EL (cell line): ENCODE measurements around the gene IL1A.

Experiments used
- DNase-seq: peaks from one replicate; pipeline ENCODE4 v3.0.0-alpha.2; 2016

The IL1A gene

DNA sequence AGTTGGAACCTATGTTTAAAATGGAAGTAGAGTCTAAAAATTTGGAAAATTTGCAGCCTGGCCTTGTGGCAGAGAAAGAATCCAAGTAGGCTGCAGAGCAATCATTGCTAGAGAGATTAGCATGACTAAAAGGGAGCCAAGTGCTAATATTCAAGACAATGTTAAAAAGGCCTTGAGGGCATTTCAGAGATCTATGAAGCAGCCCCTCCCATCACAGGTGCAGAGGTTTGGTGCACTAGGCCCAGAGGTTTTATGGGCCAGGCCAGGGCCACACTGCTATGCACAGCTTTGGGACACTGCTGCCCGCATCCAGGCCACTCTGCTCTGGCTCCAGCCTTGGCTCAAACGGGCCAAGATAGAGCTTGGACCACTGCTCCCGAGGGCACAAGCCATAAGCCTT is 6.7 kb upstream of the IL1A start:
- no peak for DNase-seq

DNA sequence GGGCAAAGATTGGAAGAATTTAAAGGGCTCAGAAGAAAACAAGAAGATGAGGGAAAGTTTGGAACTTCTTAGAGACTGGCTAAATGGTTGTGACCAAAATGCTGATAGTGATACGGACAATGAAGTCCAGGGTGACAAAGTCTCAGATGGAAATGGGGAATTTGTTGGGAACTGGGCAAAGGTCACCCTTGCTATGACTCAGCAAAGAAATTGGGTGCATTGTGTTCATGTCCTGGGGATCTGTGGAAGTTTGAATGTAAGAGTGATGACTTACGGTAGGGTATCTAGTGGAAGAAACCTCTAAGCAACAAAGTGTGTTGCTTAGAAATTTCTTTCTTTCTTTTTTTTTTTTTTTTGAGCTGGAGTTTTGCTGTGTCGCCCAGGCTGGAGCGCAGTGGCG is 6.0 kb upstream of the IL1A start:
- DNase-seq, result no peak

DNA sequence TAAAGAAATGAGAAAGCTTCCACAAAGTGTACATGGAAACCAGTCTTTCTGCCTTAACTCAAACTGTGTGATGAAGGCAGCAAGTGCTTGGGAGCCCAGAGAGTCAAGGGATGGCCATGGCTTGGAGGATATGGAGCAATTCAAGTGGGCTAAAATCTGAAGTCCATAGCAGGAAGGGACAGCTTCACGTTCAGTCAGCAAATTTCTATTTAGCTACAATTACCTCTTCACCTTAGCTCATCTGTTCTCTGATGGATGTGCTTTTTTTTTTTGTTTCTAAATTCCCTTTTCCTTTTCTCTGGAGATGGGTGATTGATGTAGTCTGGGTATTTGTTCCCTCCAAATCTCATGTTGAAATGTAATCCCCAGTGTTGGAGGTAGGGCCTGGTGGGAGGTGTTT is 4.9 kb upstream of the IL1A start:
- no peak for DNase-seq

DNA sequence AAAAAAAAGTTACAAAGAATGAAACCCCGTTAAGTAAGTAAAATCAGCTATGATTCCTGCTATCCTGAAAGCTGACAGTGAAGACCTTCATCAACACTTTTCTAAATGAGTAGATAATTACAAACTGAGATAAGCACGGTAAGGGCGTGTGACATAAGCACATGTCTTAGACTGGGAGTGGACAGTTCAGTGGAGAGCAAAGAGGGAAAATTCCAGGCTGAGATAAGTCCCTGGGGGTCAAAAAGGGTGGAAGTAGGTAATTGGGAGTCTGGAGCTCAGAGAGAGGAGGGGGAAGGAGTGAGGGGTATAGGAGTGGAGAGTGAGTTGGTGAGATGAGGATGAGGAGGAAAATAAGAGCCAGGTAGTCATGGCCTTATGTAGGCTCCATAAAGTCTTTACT is 4.4 kb upstream of the IL1A start:
- no peak for DNase-seq

DNA sequence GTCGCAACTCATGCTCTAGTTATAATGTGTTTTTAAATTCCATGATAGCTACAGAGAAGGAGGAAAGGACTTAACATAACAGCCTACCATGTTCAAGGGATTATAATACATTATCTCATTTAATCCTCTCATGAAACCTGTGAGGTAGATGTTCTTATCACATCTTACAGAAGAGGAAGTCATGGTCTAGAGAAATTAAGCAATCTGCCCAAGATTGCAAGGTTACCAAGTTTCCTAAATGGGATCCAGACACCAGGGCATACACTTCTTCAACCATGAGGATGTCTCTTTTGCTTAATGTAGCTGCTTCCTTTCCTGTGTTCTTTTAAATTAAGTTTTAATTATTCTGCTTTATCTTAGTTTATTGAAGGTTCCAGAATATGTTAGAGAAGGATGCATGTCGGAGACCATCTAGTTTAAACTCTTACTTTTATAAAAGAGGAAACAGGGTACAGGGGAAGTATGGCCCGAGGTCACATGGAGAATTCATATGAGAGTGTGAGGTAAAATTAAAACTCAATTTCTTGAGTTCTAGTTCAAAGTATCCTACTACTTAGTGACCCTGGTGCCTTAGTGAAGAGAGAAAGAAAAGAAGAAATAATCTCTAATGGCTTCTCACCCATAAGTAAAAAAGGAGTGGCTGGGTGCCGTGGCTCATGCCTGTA is 3.6 kb upstream of the IL1A start:
- no peak for DNase-seq

DNA sequence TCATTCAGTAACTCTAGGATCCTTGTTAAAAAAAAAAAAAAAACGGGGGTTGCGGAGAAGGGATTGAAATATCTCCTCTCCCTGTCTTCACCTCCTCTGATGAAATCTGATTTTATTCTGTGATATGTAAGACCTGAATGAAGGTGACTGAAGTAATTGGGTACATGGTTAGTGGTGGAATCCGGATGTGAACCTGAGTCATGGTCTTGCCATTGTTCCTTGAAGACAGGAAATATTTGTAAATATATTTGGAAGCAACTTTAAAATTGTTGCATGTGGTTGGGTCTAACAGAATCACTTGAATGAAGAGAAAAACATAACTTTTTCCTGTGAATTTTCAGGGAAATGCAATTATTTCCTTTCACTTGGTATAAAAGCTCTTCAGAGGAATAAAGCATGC is 3.0 kb upstream of the IL1A start:
- no peak for DNase-seq

DNA sequence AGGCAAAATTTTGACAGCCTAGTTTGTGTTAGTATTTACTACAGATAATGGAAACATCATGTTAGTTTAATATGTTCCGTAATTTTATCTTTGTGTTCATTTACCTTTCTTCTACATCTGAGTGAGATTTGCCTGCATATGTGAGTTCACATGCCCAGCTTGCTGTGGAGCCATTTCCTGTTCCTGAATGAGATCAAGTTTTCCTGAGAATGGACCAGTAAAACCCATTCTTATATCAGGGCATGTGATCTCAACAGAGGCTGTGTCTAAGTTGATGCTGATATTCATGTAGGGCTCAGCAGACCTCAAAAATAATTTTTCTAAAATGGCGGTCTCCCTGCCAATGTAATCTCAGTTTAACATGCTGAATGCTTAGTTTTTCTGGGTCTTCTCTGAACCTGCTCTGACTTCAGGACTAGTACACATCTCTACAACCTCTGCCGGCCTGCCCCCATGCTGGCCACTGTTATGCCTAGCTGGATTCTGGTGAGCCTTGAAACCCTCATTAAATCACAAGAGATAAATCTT is 1.0 kb downstream of the IL1A start:
- no peak for DNase-seq

DNA sequence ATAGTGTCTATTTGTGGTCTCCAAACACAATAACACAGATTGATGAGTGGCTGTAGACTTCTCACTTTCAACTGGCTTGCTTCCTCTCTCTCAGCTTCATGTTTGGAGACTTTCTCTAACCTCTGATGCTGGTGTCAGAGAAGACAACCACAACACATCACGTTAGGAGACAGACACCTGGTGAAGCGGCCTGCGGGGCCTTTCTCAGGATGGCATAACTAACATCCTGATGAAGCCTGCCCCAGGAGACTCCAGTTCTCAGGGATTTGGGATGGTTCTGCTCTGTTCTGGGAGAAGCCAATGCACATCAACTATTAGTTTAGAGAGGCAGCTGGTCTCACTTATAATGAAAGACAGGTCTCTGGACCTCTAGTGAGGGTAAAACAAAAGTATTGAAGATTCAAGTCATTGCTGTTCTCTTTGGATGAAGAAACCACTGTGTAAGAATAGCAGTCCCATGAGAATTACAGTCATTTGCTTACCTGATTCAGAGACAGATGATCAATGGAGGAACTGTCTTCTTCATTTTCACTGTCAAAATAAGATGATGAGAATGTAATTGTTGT is 2.0 kb downstream of the IL1A start:
- no peak for DNase-seq

DNA sequence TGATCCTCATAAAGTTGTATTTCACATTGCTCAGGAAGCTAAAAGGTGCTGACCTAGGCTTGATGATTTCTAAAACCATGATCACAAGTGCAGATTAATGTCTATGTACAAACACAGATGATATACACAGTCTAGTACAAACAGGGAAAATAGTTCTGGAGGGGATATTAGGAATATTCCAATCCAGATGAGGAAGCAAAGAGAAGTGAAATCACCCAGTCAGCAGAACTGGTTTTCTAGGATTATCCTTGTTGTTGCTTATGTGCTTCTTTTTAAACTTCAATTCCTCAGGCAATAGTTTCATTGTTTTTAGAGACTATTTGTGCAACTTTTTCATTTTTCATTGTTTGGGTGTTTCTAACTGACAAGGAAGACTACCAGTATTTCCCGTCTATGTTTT is 4.7 kb downstream of the IL1A start:
- no peak for DNase-seq

DNA sequence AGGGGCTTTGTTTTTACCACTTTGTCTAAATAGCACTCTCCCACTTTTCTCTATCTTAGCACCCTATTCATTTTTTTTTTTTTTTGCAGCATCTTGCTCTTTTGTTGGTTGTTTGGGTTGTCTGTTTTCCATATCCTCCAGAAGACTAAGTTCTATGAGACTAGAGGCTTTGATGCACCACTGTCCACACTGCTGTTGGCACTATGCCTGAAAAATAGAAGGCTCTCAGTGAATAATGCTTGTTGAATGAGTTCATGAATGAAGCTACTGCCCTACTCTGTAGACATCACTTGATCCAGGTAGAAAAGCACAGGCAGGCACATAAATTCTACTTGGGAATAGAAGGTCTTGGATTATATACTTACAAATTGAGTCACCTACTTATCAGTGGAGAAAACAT is 7.3 kb downstream of the IL1A start:
- no peak for DNase-seq

DNA sequence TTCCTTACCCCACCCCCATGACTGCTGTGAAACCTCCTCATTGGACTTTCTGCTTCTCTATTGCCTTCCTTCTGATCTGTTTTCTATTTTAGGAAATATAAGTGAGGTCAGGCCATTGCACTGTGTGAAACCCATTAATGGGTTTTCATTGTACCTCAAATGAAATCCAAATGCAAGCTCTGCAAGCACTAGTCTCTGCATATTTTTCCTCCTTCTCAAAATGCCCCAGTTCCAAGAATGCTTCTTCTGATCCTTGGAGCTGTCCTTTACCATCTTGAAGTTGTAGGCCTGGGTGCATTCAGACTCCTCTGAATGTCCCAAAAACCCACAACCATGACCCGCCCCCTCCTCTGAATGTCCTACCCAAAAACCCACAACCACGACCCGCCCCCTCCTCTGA is 8.2 kb downstream of the IL1A start:
- DNase-seq, result no peak

DNA sequence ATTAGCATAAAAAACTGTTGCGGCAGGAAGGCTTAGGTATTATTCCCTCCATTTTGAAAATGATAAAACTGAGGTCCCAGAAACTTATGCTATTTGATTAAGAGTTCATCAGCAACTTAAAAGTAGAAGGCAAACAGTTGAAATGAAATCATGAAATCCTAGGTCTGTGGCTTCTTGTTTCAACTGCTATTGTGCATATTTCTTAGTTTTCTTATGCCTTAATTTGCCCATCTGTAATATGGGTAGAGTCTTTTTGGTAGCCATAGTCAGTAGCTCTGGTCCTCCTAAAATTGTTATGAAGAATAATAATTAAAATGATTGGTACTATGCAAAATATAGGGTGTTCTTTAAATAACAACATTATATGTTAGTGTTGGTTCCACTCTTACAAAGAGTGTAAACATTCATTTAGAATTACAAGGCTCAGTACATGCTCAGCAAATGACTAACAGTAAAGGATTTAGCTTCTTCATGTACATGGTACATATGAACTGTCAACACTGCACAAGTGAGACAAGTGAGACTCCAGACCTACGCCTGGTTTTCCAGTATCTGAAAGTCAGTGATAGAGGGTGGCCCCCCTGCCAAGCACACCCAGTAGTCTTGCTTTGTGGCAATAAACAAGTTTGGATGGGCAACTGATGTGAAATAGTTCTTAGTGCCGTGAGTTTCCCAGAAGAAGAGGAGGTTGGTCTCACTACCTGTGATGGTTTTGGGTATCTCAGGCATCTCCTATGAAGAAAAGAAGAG is 9.6 kb downstream of the IL1A start:
- no peak for DNase-seq

DNA sequence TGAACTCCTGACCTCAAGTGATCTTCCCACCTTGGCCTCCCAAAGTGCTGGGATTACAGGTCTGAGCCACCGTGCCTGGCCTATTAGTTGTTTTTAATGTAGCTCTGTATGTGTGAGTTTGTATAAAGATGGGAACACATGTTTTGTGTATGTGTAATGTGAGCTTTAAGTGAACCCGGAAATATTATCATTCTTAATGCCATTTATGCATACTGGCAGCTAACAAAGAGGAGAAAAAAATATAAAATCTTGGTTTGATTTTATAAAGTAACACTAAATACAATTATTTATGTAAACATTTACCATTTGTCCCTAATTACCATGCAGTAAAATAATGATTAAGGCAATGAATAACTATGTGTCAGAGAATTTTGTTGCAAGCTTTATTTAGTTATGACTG is 10.7 kb downstream of the IL1A start:
- no peak for DNase-seq

DNA sequence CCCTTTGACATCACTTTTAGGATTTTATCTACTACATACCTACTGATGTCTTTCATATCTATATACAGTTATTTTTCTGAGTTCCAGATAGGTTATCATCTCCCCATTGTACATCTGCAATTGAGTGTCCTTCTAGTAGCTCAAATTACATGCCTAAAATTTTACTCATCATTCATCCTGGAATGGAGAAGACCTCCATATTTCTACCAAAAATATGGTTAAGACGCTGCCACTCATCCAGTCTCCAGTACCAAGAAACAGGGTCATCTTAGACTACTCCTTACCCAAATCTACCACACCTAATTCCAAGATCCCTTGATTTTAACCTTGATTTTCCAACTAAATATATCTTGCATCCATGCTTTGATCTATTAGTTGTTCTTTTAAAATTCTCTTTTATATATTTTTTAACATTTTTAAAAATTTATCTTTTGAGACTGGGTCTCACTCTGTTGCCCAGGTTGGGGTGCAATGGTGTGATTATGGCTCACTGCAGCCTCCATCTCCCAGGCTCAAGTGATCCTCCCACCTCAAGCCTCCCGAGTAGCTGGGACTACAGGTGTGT is 11.3 kb downstream of the IL1A start:
- no peak for DNase-seq

DNA sequence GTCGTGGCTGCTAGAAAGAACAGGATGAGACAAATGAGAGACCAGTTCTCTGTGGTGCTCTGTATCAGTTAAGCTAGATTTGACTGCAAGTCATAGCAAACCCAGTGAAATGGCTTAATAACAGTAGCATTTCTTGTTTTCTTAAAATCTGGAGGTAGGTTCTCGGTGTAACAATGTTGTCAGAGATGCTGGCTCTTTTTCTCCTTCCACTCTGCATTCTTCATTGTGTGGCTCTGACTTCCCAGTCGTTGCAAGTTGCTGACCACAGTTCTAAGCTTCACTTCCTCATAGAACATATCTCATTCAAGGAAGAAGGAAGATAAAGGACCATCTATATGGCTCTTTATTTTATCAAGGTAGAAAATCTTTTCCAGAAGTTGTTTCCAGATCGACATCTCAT is 12.0 kb downstream of the IL1A start:
- DNase-seq, result no peak

DNA sequence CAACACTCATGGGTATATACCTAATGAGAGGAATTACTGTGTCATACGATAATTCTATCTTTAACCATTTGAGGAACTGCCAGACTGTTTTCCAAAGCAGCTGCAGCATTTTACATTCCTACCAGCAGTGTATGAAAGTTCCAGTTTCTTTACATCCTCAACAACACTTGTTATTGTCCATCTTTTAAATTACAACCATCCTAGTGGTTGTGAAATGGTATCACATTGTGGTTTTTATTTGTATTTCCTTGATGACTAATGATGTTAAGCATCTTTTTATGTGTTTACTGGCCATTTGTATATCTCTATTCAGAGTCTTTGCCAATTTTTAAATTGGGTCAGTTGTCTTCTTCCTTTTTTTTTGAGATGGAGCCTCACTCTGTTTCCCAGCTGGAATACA is 15.9 kb downstream of the IL1A start:
- peak; percentile 29 for DNase-seq

DNA sequence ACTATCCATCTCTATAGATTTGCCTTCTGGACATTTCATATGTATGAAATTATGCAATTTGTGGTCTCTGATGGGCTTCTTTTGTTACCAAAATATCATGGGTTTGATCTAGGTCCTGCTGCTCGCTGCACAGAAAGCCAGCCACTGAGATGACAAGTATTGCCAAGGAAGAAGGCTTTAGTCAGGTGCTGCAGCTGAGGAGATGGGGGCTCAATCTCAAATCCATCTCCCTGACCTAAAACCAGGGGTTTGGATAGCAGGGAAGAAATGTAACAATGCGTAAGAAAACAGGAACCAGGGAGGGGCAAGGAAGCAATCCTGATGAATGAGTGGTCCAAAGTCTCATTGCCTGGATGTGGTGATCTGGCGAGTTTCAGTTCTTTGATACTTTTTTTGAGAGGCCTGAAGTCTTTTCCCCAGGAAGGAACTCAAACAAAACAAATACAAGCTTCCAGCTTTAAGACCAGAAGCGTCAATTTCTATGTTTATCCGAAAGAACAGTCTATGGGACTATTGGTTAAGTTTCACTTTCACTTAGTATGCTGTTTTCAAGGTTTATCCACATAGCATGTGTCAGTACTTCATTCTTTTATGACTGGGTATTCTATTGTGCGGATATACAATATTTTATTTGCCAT is 16.5 kb downstream of the IL1A start:
- no peak for DNase-seq

DNA sequence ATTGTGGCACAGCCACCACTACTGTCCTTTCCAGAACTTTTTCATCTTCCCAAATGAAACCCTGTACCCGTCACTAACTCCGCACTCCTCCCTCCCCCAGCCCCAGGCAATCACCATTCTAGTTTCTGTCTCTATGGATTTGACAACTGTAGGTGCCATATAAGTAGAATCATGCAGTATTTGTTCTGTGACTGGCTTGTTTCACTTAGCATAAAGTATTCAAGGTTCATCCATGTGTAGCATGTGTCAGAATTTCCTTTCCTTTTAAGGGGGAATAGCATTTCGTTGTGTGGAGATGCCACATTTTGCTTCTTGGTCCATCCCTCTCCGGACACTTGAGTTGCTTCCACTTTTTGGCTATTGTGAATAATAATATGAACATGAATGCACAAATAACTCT is 19.0 kb downstream of the IL1A start:
- DNase-seq, result peak; percentile 20

DNA sequence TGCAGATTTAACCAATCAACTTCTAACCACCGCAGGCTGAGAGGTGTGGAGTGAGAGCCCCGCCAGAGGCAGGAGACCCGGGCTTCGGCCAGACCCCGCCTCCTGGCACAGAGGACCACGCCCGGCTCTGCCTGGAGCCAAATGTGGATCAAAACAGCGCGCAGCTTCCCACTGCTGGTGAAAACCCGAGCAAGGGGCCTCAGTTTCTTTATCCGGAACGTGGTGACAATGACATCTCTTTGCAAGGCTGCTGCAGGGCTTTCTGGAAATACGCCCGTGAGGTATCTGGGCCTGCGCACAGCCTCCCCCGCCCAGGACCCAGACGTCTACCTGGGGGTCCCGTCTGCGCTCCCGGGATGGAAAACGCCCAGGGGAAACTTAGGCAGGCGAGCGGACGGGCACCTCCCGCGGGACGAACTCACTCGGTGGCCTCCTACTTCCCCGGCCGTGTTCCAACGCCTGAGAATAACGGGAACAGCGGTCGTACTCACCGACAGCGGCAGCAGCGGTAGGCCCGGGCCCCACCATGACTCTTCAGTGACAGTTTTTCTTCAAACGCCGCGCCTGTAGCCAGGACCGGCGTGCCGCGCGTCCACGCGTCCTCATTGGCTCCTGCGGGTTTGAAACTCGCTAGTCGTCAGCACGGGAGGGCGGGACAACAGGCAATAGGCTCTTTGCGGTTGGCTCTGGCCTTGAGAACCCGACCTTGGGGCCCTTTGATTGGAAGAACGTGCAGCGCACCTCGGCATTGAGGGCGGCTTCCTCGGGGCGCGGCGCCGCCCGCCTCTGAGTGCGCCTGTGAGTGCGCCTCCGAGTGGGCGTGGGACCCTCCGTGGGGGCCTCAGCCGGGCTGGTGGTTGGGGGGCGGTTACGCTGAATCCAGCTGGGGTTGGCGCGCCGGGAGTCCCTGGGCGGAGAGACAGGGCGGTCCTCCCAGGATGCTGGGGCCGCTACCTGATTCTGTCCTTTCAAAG is 19.9 kb downstream of the IL1A start, which contains the start of gene CKAP2L:
Gene CKAP2L, minus strand, starts transcription at position 539 of the 974 bp plus-strand sequence. Its CDS starts 11 bp downstream, at position 528.
- DNase-seq, result peak; percentile 99

DNA sequence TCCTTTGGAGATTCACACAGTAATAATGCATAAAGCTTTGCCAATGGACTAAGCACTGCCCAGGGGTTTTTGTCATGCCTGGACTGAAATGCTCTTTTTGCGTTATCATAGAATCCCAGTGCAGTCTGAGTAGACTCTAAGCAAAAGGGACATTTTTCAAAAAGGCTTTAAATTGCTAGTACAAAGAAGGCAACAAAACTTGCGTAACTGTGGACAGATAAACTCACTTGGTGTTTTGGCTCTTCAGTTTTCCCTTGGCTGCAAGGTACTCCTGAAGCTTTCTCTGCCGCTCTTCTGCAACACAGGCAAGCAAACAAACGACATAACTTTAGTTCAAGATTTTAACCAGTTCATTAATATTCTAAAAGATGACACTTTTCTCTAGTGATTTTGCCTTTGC is 22.0 kb downstream of the IL1A start:
- DNase-seq, result no peak

DNA sequence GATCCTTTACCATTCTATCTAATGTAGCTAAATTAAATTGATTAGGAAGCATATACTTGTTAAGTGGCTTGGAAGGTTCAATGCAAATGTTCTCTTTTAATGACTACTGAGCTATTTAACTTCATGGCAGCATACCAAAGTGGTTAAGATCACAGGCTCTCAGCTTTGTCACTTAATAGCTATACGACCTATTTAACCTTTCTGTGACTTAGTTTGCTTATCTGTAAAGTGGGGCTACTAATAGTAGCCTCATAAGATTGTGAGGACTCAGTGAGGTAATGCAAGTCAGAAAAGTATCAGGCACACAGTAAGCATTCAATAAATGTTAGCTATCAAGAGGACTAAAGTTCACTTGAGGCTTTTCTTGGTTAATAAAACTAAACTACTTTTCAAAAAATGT is 24.1 kb downstream of the IL1A start:
- no peak for DNase-seq

DNA sequence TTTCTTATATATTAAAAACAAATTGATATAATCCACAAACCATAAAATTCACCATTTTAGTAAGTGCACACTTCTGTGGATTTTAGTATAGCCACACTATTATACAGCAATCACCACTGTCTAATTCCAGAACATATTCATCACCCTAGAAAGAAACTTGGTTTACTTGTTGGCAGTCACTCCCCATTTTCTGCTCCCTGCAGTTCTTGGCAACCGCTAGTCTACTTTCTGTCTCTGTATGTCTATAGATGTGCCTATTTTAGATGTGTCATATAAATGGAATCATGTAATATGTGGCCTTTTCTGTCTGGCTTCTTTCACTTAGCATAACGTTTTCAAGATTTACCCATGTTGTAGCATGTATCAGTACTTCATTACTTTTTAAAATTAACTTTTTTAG is 25.6 kb downstream of the IL1A start:
- no peak for DNase-seq
